Endodermal cell (in vitro differentiated cells): Measurements from ENCODE around the gene RBMS3. TPM values are rescaled to one million over a fixed set of nuclear protein-coding genes. Genes with fewer than 3 reads are reported as not detected.

Source experiments
- DNase-seq: peaks from one replicate; pipeline ENCODE4 v3.0.0-alpha.2; 2017
- H3K27ac ChIP-seq: 2 replicates; pipeline ENCODE4 v1.5.1; 2013; ENCODE audit warnings: mild to moderate bottlenecking, low read depth, low read length, moderate library complexity
- H3K27me3 ChIP-seq: 2 replicates; pipeline ENCODE4 v1.6.1; 2013; ENCODE audit warnings: mild to moderate bottlenecking, low read length, moderate library complexity; ENCODE audit not compliant: insufficient read depth, control insufficient read depth, poor library complexity, severe bottlenecking
- H3K36me3 ChIP-seq: 2 replicates; pipeline ENCODE4 v1.7.0; 2013; ENCODE audit warnings: mild to moderate bottlenecking, low read length, moderate library complexity; ENCODE audit not compliant: control insufficient read depth, insufficient read depth
- H3K4me1 ChIP-seq: one replicate; pipeline ENCODE4 v1.7.0; 2013; ENCODE audit warnings: low read length; ENCODE audit not compliant: control insufficient read depth, insufficient read depth
- H3K4me3 ChIP-seq: 2 replicates; pipeline ENCODE4 v1.5.1; 2013; ENCODE audit warnings: mild to moderate bottlenecking, low read length, moderate library complexity
- H3K9ac ChIP-seq: 2 replicates; pipeline ENCODE4 v1.6.1; 2013; ENCODE audit warnings: mild to moderate bottlenecking, low read length, moderate library complexity; ENCODE audit not compliant: poor library complexity, severe bottlenecking; ENCODE audit errors: extremely low read depth
- H3K9me3 ChIP-seq: 2 replicates; pipeline ENCODE4 v1.6.1; 2013; ENCODE audit warnings: mild to moderate bottlenecking, low read length, moderate library complexity; ENCODE audit not compliant: control insufficient read depth
- H3K27ac Mint-ChIP-seq: 2 replicates; pipeline ENCODE4 v1.8.0; 2020; ENCODE audit warnings: mixed read lengths
- H3K27me3 Mint-ChIP-seq: 2 replicates; pipeline ENCODE4 v1.8.0; 2021; ENCODE audit warnings: mild to moderate bottlenecking, mixed read lengths; ENCODE audit not compliant: insufficient read depth
- H3K36me3 Mint-ChIP-seq: 2 replicates; pipeline ENCODE4 v1.8.0; 2020; ENCODE audit warnings: low read depth, mixed read lengths
- H3K4me1 Mint-ChIP-seq: 2 replicates; pipeline ENCODE4 v1.8.0; 2020; ENCODE audit warnings: mixed read lengths
- H3K4me3 Mint-ChIP-seq: 2 replicates; pipeline ENCODE4 v1.8.0; 2020; ENCODE audit warnings: mild to moderate bottlenecking, moderate library complexity, mixed read lengths
- H3K9me3 Mint-ChIP-seq: 2 replicates; pipeline ENCODE4 v1.8.0; 2020; ENCODE audit warnings: mild to moderate bottlenecking, mixed read lengths
- CTCF ChIP-seq: fragments of 200-600 bp; sonication (generic); conservative IDR thresholded peaks from 2 replicates; pipeline ENCODE4 v1.5.0; 2021; ENCODE audit warnings: antibody characterized with exemption, mild to moderate bottlenecking
- WGBS, 2 experiments: methylation state at CpG; one replicate each; pipeline versions ENCODE4 v1.1.5 to v1.1.7; 2013; ENCODE audit warnings: missing lambda C conversion rate in 2 of 2, mixed read lengths in 1 of 2; ENCODE audit not compliant: insufficient coverage in 1 of 2, insufficient read length in 1 of 2; 5-methylcytosine and 5-hydroxymethylcytosine counted together
- total RNA-seq, 2 donors: library from RNA; stranded (reverse); fragmentation: NEBNext Ultra II Directional in 1 of 2; extraction: Animal tissue kit (Norgen Biotek cat#: 25700) in 1 of 2; gene quantifications; 2 replicates in 1 of 2; 3 replicates in 1 of 2; pipeline ENCODE4 v1.2.1, GENCODE V29; 2021

The RBMS3 gene
- total RNA-seq, 2 donors from 2014 or later: 2.0 to 7.3 TPM

- Histone ChIP-seq H3K36me3 (no peaks in the 10 kb centered on the region), H3K9me3 (no peaks in the 10 kb centered on the region), H3K4me3 (no peak overlapping the region), H3K27me3 (no peaks in the 10 kb centered on the region), H3K4me1 (peaks cover 3% of the 10 kb centered on the region), H3K9ac (no peak overlapping the region), H3K27ac (no peak overlapping the region)
- no peaks in the 10 kb centered on the region for H3K9me3 Mint-ChIP-seq
- no peak for DNase-seq
- peaks cover 8% of the 10 kb centered on the region for H3K4me1 Mint-ChIP-seq
- no peak overlapping the region for H3K4me3 Mint-ChIP-seq
- TF ChIP-seq CTCF: no peak
- 80% methylated on average over 1 of the region's 1 CpG; no CpG with 5 or more reads in 1 of the 2 experiments for WGBS, 2 experiments
- H3K36me3 Mint-ChIP-seq: no peaks in the 10 kb centered on the region
- H3K27ac Mint-ChIP-seq: no peak overlapping the region
- no peaks in the 10 kb centered on the region for H3K27me3 Mint-ChIP-seq
Measured at GRCh38 chr3:29297998-29298397, 17.1 kb downstream of the RBMS3 start.

GRCh38 chr3:29301332-29302019 is 20.6 kb downstream of the RBMS3 start:
- Mint-ChIP-seq H3K36me3 (peaks cover 4% of the 10 kb centered on the region), H3K4me3 (no peak overlapping the region), H3K27ac (peak overlapping the region; percentile 69), H3K9me3 (peaks cover 8% of the 10 kb centered on the region), H3K4me1 (peaks cover 6% of the 10 kb centered on the region), H3K27me3 (no peaks in the 10 kb centered on the region)
- DNase-seq: no peak
- no peak overlapping the region for H3K27ac ChIP-seq
- H3K4me3 ChIP-seq: no peak overlapping the region
- 72 to 86% methylated on average over 4 to 7 of the region's 7 CpGs for WGBS, 2 experiments
- no peaks in the 10 kb centered on the region for H3K36me3 ChIP-seq
- H3K27me3 ChIP-seq: no peaks in the 10 kb centered on the region
- peaks cover 5% of the 10 kb centered on the region for H3K9me3 ChIP-seq
- H3K9ac ChIP-seq: no peak overlapping the region
- H3K4me1 ChIP-seq: no peaks in the 10 kb centered on the region
- no peak for TF ChIP-seq CTCF

GRCh38 chr3:29302619-29303018 is 21.7 kb downstream of the RBMS3 start:
- H3K36me3 ChIP-seq: no peaks in the 10 kb centered on the region
- H3K4me1 ChIP-seq: no peaks in the 10 kb centered on the region
- Mint-ChIP-seq H3K9me3 (peaks cover 8% of the 10 kb centered on the region), H3K27me3 (no peaks in the 10 kb centered on the region), H3K27ac (no peak overlapping the region), H3K4me1 (peaks cover 6% of the 10 kb centered on the region), H3K4me3 (no peak overlapping the region), H3K36me3 (peaks cover 4% of the 10 kb centered on the region)
- H3K27ac ChIP-seq: no peak overlapping the region
- TF ChIP-seq CTCF: no peak
- DNase-seq: no peak
- peaks cover 5% of the 10 kb centered on the region for H3K9me3 ChIP-seq
- no peak overlapping the region for H3K4me3 ChIP-seq
- WGBS, 2 experiments: 94% methylated on average over 2 of the region's 2 CpGs; no CpG with 5 or more reads in 1 of the 2 experiments
- no peak overlapping the region for H3K9ac ChIP-seq
- H3K27me3 ChIP-seq: no peaks in the 10 kb centered on the region
